HL-60 (cell line): ENCODE results near the gene TET2.

Source experiments
- DNase-seq, 2 experiments: peaks; one replicate each; pipeline ENCODE4 v3.0.0-alpha.2; 2010 to 2020; ENCODE audit warnings: low read depth in 1 of 2, low spot score in 1 of 2
- H3K27ac ChIP-seq: fragments of 250-450 bp; sonication (Bioruptor Pico); replicated peaks from 2 replicates; pipeline ENCODE4 v1.5.1; 2020; ENCODE audit warnings: mild to moderate bottlenecking, moderate library complexity
- H3K27me3 ChIP-seq: fragments of 250-450 bp; sonication (Bioruptor Pico); 2 replicates; pipeline ENCODE4 v1.5.1; 2021; ENCODE audit warnings: mild to moderate bottlenecking, moderate library complexity; ENCODE audit not compliant: insufficient read depth, poor library complexity, severe bottlenecking
- H3K4me3 ChIP-seq: replicated peaks from 2 replicates; pipeline ENCODE4 v1.5.1; 2011; ENCODE audit warnings: mild to moderate bottlenecking, control low read depth, low read length; ENCODE audit not compliant: insufficient read depth
- CTCF ChIP-seq: IDR thresholded peaks from one replicate; pipeline ENCODE4 v1.5.1; 2011; ENCODE audit warnings: low read length, control low read depth, inconsistent platforms; ENCODE audit not compliant: insufficient read depth
- GABPA ChIP-seq: IDR thresholded peaks from 2 replicates; pipeline ENCODE4 v1.6.1; 2012; ENCODE audit warnings: low read depth
- POLR2AphosphoS5 ChIP-seq: IDR thresholded peaks from 2 replicates; pipeline ENCODE4 v1.6.1; 2012; ENCODE audit warnings: low read depth
- REST ChIP-seq: IDR thresholded peaks from 2 replicates; pipeline ENCODE4 v1.6.1; 2012; ENCODE audit warnings: low read depth; ENCODE audit not compliant: insufficient replicate concordance
- SPI1 ChIP-seq: IDR thresholded peaks from 2 replicates; pipeline ENCODE4 v1.6.1; 2012; ENCODE audit warnings: low read depth, mild to moderate bottlenecking, borderline replicate concordance

TET2 gene

GRCh38 chr4:105272002-105272401 is 125.3 kb downstream of the TET2 start:
- H3K4me3 ChIP-seq = no peak overlapping the region
- TF ChIP-seq GABPA (no peak), SPI1 (no peak), REST (no peak), POLR2AphosphoS5 (no peak), CTCF (no peak)
- DNase-seq = no peak
- no peak overlapping the region for H3K27ac ChIP-seq
- no peaks in the 10 kb centered on the region for H3K27me3 ChIP-seq

- no peak overlapping the region for H3K27ac ChIP-seq
- H3K4me3 ChIP-seq = no peak overlapping the region
- no peak for DNase-seq
- TF ChIP-seq SPI1 = no peak
- no peak for TF ChIP-seq POLR2AphosphoS5
- TF ChIP-seq CTCF = no peak
- no peak for TF ChIP-seq REST
- no peak for TF ChIP-seq GABPA
- no peaks in the 10 kb centered on the region for H3K27me3 ChIP-seq
These were observed 126.6 kb downstream of the TET2 start for GRCh38 chr4:105273230-105273629.

- Histone ChIP-seq H3K27me3 (no peaks in the 10 kb centered on the region), H3K4me3 (no peak overlapping the region), H3K27ac (no peak overlapping the region)
- TF ChIP-seq SPI1 = no peak
- no peak for TF ChIP-seq POLR2AphosphoS5
- no peak for TF ChIP-seq REST
- no peak for TF ChIP-seq CTCF
- no peak for TF ChIP-seq GABPA
- no peak for DNase-seq
These were observed 127.4 kb downstream of the TET2 start for GRCh38 chr4:105274090-105274489.
